BJ (cell line): Measurements from ENCODE around the gene RNASE4. TPM values are rescaled to one million over a fixed set of nuclear protein-coding genes. Genes with fewer than 3 reads are reported as not detected.

Source experiments
- CTCF ChIA-PET: fragments of 350-600 bp; formaldehyde crosslinking; extraction: SDS; loops from one replicate; lab custom pipeline; 2021; ENCODE audit warnings: antibody characterized with exemption, inconsistent platforms; lab: Yijun Ruan, JAX
- POLR2A ChIA-PET: fragments of 300-600 bp; sonication (Branson Sonifier 250); formaldehyde crosslinking; extraction: SDS; loops from one replicate; lab custom pipeline; 2021; ENCODE audit warnings: antibody characterized with exemption; lab: Charles Lee
- DNase-seq: peaks from one replicate; pipeline ENCODE4 v3.0.0-alpha.2; 2011; ENCODE audit warnings: low read depth
- H3K27me3 ChIP-seq: 2 replicates; pipeline ENCODE4 v1.6.0; 2011; ENCODE audit warnings: low read length; ENCODE audit not compliant: control insufficient read depth, insufficient read depth
- H3K36me3 ChIP-seq: 2 replicates; pipeline ENCODE4 v1.5.1; 2011; ENCODE audit warnings: low read length; ENCODE audit not compliant: control insufficient read depth, insufficient read depth
- H3K4me3 ChIP-seq: 2 replicates; pipeline ENCODE4 v1.5.1; 2011; ENCODE audit warnings: low read depth, mild to moderate bottlenecking, control low read depth, low read length
- CTCF ChIP-seq: IDR thresholded peaks from 2 replicates; pipeline ENCODE4 v1.5.1; 2011; ENCODE audit warnings: low read depth, mild to moderate bottlenecking, control low read depth, inconsistent platforms, low read length, moderate library complexity; ENCODE audit not compliant: insufficient read depth
- polyA plus RNA-seq: library from polyadenylated mRNA; depleted of rRNA; stranded (reverse); fragments of >200 nt; gene quantifications from 2 replicates; pipeline ENCODE4 v1.2.3, GENCODE V29; 2011

RNASE4 gene
- polyA plus RNA-seq, 1 experiment, result 42.4 TPM

DNA sequence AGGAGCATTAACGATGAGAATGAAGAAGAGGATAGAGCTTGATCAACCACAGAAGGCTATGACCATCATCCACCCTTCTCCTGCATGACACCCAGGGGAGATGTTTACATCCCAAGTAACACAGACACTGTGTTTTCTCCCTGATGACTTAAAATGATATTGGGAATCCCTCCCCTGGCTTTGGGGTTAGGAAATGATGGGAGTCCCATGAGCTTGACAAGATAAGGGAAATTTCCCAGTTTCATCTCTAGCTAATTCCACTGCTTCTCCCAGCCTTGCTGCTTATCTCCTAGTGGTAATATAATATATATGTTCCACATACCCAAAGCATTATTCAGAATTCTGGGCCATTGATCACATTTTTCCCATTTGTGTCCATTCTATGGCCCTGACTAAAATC is 38.9 kb upstream of the RNASE4 start:
- no peak for TF ChIP-seq CTCF
- H3K4me3 ChIP-seq, result no peak overlapping the region
- POLR2A ChIA-PET, result no interaction called here
- CTCF ChIA-PET, result interaction anchor here (0.6 kb wide), 1 partner anchor 212 kb away, joined by 5 read pairs; no protein-coding TSS in a partner anchor
- H3K36me3 ChIP-seq, result no peaks in the 10 kb centered on the region
- DNase-seq, result no peak
- H3K27me3 ChIP-seq, result no peaks in the 10 kb centered on the region

GRCh38 chr14:20652996-20653975 is 31.1 kb upstream of the RNASE4 start:
- H3K36me3 ChIP-seq, result no peaks in the 10 kb centered on the region
- CTCF ChIA-PET, result no interaction called here
- H3K27me3 ChIP-seq, result peaks cover 16% of the 10 kb centered on the region
- POLR2A ChIA-PET, result no interaction called here
- TF ChIP-seq CTCF, result no peak
- no peak overlapping the region for H3K4me3 ChIP-seq
- no peak for DNase-seq

DNA sequence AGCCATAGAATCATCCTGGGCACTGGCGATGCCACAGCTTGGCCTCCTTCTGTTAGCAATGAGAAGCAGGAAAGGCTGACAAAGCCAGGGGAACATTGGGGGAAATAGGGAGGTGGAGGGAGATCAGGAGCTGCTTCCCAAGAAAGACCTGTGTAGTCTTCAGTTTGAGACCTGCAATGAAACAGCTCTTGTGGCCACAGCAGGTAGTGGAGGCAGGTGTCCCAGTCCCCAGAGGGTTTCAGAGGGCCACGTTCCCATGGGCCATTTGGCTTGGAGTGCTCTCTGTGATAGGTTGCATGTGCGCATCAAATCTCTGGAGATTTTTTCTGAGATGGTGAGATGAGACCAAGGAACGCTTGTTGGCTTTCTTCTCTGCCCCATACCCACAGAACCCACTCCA is 28.5 kb upstream of the RNASE4 start:
- ChIA-PET CTCF (interaction anchor here (1.5 kb wide), 1 partner anchor 36 kb away, joined by 8 read pairs; no protein-coding TSS in a partner anchor), POLR2A (no interaction called here)
- Histone ChIP-seq H3K4me3 (no peak overlapping the region), H3K27me3 (peaks cover 16% of the 10 kb centered on the region), H3K36me3 (no peaks in the 10 kb centered on the region)
- no peak for TF ChIP-seq CTCF
- no peak for DNase-seq

- POLR2A ChIA-PET, result no interaction called here
- DNase-seq, result no peak
- H3K4me3 ChIP-seq, result no peak overlapping the region
- no peak for TF ChIP-seq CTCF
- H3K27me3 ChIP-seq, result peaks cover 16% of the 10 kb centered on the region
- CTCF ChIA-PET, result interaction anchor here (1.5 to 1.8 kb wide), 2 partner anchors 13 to 35 kb away, joined by 4 to 8 read pairs; no protein-coding TSS in a partner anchor
- no peaks in the 10 kb centered on the region for H3K36me3 ChIP-seq
Observed at GRCh38 chr14:20656274-20656673, 28.1 kb upstream of the RNASE4 start.
